Testis (tissue), 3 donors: ENCODE results near the gene TRIM15. TPM values are rescaled to one million over a fixed set of nuclear protein-coding genes. Genes with fewer than 3 reads are reported as not detected.

Source experiments
- DNase-seq: peaks from one replicate; pipeline ENCODE4 v3.0.0-alpha.2; 2019
- H3K27ac ChIP-seq, 2 donors: fragments of 200-600 bp; sonication (generic); one replicate each; pipeline ENCODE4 v1.5.1; 2019
- H3K27me3 ChIP-seq: fragments of 200-600 bp; sonication (generic); one replicate; pipeline ENCODE4 v1.5.1; 2019
- H3K36me3 ChIP-seq: fragments of 200-600 bp; sonication (generic); one replicate; pipeline ENCODE4 v1.5.1; 2017; ENCODE audit warnings: low read depth; ENCODE audit errors: missing control alignments
- H3K4me1 ChIP-seq: fragments of 200-600 bp; sonication (generic); one replicate; pipeline ENCODE4 v1.5.1; 2019
- H3K4me3 ChIP-seq, 2 donors: fragments of 200-600 bp; sonication (generic); one replicate each; pipeline ENCODE4 v1.5.1; 2017 to 2019
- H3K9me3 ChIP-seq: fragments of 200-600 bp; sonication (generic); one replicate; pipeline ENCODE4 v1.5.1; 2017
- POLR2A ChIP-seq: fragments of 450-650 bp; IDR thresholded peaks from one replicate; pipeline ENCODE4 v1.6.1; 2017; ENCODE audit warnings: antibody characterized with exemption, mild to moderate bottlenecking, moderate library complexity
- WGBS, 2 donors: methylation state at CpG; one replicate each; pipeline ENCODE4 v1.1.5; 2018; 5-methylcytosine and 5-hydroxymethylcytosine counted together
- intact Hi-C: fragments of 100-400 bp; cut with DNase I; formaldehyde crosslinking; loops from one replicate; pipeline ENCODE4 v1.15.1; 2023; ENCODE audit warnings: low total_unique reads
- polyA plus RNA-seq: library from polyadenylated mRNA; stranded (reverse); fragments of 350-450 nt; fragmentation: Illumina TruSeq; extraction: RNeasy Lipid Tissue Mini Kit (QIAGEN cat#74804); gene quantifications from one replicate; pipeline ENCODE4 v1.2.3, GENCODE V29; 2014; ENCODE audit warnings: low read depth, low replicate concordance; ENCODE audit not compliant: insufficient read depth
- total RNA-seq, 2 donors: library from RNA; depleted of rRNA; stranded (reverse); fragments of >200 nt; gene quantifications; one replicate each; pipeline ENCODE4 v1.2.3, GENCODE V29; 2016
- TF ChIP-seq, protein P1 (sequence below), 3 experiments: fragments of 450-650 bp in 2 of 3; fragments of 200-600 bp in 1 of 3; sonication (generic) in 1 of 3; IDR thresholded peaks; one replicate each; pipeline ENCODE4 v1.5.1; 2016 to 2019; ENCODE audit warnings: antibody characterized with exemption in 3 of 3, mild to moderate bottlenecking in 2 of 3, moderate library complexity in 1 of 3

The TRIM15 gene
- total and polyA plus RNA-seq, 3 donors from 2014 or later, result 0.25 to 1.1 TPM; not detected in 1

DNA sequence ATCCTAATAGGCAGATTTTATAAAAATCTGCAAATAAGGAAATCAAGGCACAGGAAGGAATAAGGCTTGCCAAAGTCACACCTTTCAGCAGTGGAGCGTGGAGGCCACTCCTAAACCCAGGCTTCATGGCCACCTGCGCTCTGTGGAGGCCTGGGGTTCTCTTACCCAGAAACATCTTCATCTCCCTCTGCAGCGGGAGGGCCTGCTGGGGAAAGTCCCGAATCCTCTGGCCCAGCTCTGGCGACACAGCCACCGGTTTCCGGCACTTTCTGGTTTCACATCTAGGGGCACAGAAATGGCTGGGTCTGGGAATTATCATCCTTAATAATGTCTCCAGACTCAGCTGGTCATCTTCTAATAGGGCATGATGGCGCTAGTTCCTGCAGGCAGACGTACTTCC is 6.6 kb upstream of the TRIM15 start:
- no peak for TF ChIP-seq POLR2A
- TF ChIP-seq, protein P1, sequence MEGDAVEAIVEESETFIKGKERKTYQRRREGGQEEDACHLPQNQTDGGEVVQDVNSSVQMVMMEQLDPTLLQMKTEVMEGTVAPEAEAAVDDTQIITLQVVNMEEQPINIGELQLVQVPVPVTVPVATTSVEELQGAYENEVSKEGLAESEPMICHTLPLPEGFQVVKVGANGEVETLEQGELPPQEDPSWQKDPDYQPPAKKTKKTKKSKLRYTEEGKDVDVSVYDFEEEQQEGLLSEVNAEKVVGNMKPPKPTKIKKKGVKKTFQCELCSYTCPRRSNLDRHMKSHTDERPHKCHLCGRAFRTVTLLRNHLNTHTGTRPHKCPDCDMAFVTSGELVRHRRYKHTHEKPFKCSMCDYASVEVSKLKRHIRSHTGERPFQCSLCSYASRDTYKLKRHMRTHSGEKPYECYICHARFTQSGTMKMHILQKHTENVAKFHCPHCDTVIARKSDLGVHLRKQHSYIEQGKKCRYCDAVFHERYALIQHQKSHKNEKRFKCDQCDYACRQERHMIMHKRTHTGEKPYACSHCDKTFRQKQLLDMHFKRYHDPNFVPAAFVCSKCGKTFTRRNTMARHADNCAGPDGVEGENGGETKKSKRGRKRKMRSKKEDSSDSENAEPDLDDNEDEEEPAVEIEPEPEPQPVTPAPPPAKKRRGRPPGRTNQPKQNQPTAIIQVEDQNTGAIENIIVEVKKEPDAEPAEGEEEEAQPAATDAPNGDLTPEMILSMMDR (IDR thresholded peaks at IDR 0.05), result no peak

DNA sequence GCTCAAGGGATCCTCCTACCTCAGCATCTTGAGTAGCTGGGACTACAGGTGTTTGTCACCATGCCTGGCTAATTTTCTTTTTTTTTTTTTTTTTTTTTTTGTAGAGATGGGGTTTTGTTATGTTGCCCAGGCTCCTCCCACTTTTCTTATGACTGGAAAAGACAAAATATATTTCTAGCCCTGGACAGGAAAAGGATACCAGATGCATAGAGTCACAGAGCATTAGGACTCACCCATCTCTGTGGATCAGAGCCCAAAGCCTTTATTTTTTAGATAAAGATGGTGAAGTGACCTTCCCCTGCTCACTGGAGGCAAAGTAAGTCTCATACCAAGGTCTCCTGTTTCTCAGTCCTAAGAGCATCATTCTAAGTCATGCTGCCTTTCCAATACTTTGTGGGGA is 5.8 kb upstream of the TRIM15 start:
- Histone ChIP-seq H3K36me3 (no peaks in the 10 kb centered on the region), H3K27ac (no peak overlapping the region), H3K4me3 (no peak overlapping the region), H3K27me3 (no peaks in the 10 kb centered on the region), H3K9me3 (no peaks in the 10 kb centered on the region), H3K4me1 (no peaks in the 10 kb centered on the region)
- intact Hi-C loops, result no loop called here
- TF ChIP-seq POLR2A, result no peak
- TF ChIP-seq, protein P1 (IDR thresholded peaks at IDR 0.05), result no peak
- no peak for DNase-seq

More for the DNA sequence above, 6.6 kb upstream of the TRIM15 start:
- intact Hi-C loops, result no loop called here
- no peaks in the 10 kb centered on the region for H3K36me3 ChIP-seq
- 90 to 93% methylated on average over 4 to 9 of the region's 9 CpGs for WGBS, 2 donors
- H3K4me1 ChIP-seq, result no peaks in the 10 kb centered on the region
- no peaks in the 10 kb centered on the region for H3K27me3 ChIP-seq
- H3K4me3 ChIP-seq, result no peak overlapping the region
- DNase-seq, result no peak
- no peak overlapping the region for H3K27ac ChIP-seq
- H3K9me3 ChIP-seq, result no peaks in the 10 kb centered on the region

DNA sequence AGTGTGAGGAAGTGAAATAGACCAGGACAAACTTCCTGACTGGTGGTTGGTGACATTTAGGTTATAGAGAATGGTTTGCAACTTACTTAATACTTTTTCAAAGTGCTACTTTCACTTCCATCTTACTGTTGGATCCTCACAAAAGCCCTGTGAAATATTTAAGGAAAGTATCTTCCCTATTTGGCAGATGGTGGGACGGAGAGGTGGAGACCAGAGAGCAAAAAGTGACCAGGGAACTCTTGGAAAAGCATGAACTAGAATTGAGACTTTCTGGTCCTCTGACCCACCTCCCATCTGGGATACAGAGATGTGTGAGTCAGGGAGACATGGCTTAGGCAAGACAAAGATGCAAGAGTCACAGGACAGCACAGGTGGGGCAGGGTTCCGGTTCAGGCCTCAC is 5.3 kb upstream of the TRIM15 start:
- Histone ChIP-seq H3K4me3 (no peak overlapping the region), H3K9me3 (no peaks in the 10 kb centered on the region), H3K36me3 (no peaks in the 10 kb centered on the region), H3K27ac (no peak overlapping the region), H3K27me3 (no peaks in the 10 kb centered on the region), H3K4me1 (no peaks in the 10 kb centered on the region)
- WGBS, 2 donors, result 84 to 94% methylated on average over 2 of the region's 2 CpGs
- no peak for DNase-seq
- TF ChIP-seq, protein P1 (IDR thresholded peaks at IDR 0.05), result no peak
- no peak for TF ChIP-seq POLR2A
- intact Hi-C loops, result no loop called here

DNA sequence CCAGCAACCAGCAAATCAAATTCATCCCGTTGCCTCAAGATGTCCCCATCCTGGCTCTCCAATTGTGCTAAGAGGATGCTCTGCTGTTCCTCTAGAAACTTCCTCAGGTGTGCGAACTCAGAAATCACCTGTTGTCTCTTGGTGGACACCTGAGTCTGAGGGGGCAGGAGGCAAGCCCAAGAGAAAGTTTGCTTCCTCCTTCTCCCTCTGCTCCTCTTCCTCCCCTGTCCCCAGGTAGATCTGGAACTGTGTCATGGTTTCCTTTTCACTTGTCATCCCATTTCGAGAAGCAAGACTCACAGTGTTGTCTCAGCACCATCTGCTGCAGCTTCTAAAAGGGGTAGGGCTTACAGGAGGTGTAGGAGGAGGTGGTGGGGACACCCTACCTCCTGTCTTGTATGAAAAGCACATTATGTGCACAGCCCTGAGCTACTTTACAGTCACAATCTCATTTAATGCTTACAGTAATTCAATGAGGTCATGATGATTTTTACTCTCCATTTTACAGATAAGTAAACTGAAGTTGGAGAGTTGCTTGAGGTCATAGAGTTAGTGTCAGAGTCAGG is 4.8 kb upstream of the TRIM15 start:
- H3K27me3 ChIP-seq, result no peaks in the 10 kb centered on the region
- WGBS, 2 donors, result 74 to 86% methylated on average over 3 of the region's 3 CpGs
- H3K4me1 ChIP-seq, result no peaks in the 10 kb centered on the region
- no peak for TF ChIP-seq POLR2A
- TF ChIP-seq, protein P1 (IDR thresholded peaks at IDR 0.05), result no peak
- no peaks in the 10 kb centered on the region for H3K9me3 ChIP-seq
- DNase-seq, result no peak
- no peak overlapping the region for H3K4me3 ChIP-seq
- intact Hi-C loops, result no loop called here
- no peak overlapping the region for H3K27ac ChIP-seq
- H3K36me3 ChIP-seq, result no peaks in the 10 kb centered on the region
